Gastrocnemius medialis (tissue), 4 donors: ENCODE measurements around the gene BNC2. TPM values are rescaled to one million over a fixed set of nuclear protein-coding genes. Genes with fewer than 3 reads are reported as not detected.
"Not testable (repeated sequence)": the region's sequence is repeated elsewhere in the genome, so short reads cannot be mapped to it uniquely, and the experiment has no call there.

Experiments used
- ATAC-seq, 2 donors: fragments of 150-250 bp; one replicate each; pipeline ENCODE4 v1.9.1; 2016
- DNase-seq, 2 donors: peaks; one replicate each; pipeline ENCODE4 v3.0.0-alpha.2; 2019
- H3K27ac ChIP-seq, 4 donors: fragments of 200-600 bp; sonication (generic); 1 replicate in 1 of 4; 2 replicates in 3 of 4; pipeline ENCODE4 v1.5.1; 2016 to 2018; ENCODE audit warnings: mild to moderate bottlenecking in 2 of 4, moderate library complexity in 1 of 4
- H3K27me3 ChIP-seq, 3 donors: fragments of 200-600 bp; sonication (generic) in 2 of 3; 1 replicate in 1 of 3; 2 replicates in 2 of 3; pipeline versions ENCODE4 v1.5.1 to v1.6.0; 2016 to 2019; ENCODE audit warnings: mild to moderate bottlenecking in 1 of 3, moderate library complexity in 1 of 3
- H3K36me3 ChIP-seq, 2 donors: fragments of 200-600 bp; sonication (generic) in 1 of 2; one replicate each; pipeline ENCODE4 v1.5.1; 2017 to 2018
- H3K4me1 ChIP-seq, 2 donors: fragments of 200-600 bp; sonication (generic) in 1 of 2; one replicate each; pipeline ENCODE4 v1.5.1; 2016 to 2017; ENCODE audit warnings: mild to moderate bottlenecking in 2 of 2
- H3K4me3 ChIP-seq, 4 donors: fragments of 200-600 bp; sonication (generic) in 3 of 4; 1 replicate in 1 of 4; 2 replicates in 3 of 4; pipeline ENCODE4 v1.5.1; 2016 to 2019; ENCODE audit warnings: mild to moderate bottlenecking in 2 of 4
- H3K9me3 ChIP-seq, 3 donors: fragments of 200-600 bp; sonication (generic) in 2 of 3; 1 replicate in 1 of 3; 2 replicates in 2 of 3; pipeline ENCODE4 v1.5.1; 2016 to 2019
- POLR2A ChIP-seq, 2 donors: fragments of 450-650 bp; IDR thresholded peaks; one replicate each; pipeline ENCODE4 v1.6.1; 2017; ENCODE audit warnings: antibody characterized with exemption in 2 of 2, mild to moderate bottlenecking in 2 of 2, moderate library complexity in 2 of 2
- in situ Hi-C, 4 donors: fragments of 200-750 bp; cut with MboI; loops; one replicate each; pipeline versions ENCODE4 v1.15.0 to v1.8.0; 2017; ENCODE audit warnings: low sequenced_read_pairs in 4 of 4
- intact Hi-C: fragments of 100-400 bp; cut with DNase I; formaldehyde crosslinking; loops from one replicate; pipeline ENCODE4 v1.15.1; 2023; ENCODE audit warnings: low total_unique reads
- total RNA-seq, 4 donors: library from RNA; depleted of rRNA; stranded (reverse); fragments of >200 nt; gene quantifications; one replicate each; pipeline versions ENCODE4 v1.1.0 to v1.2.3, GENCODE V29; 2016
- TF ChIP-seq, protein P1 (sequence below), 5 experiments: fragments of 450-650 bp in 3 of 5; fragments of 200-600 bp in 2 of 5; sonication (generic) in 2 of 5; IDR thresholded peaks in 4 of 5; conservative IDR thresholded peaks in 1 of 5; 1 replicate in 4 of 5; 2 replicates in 1 of 5; pipeline ENCODE4 v1.5.1; 2016 to 2019; ENCODE audit warnings: antibody characterized with exemption in 5 of 5, mild to moderate bottlenecking in 3 of 5, moderate library complexity in 3 of 5

The BNC2 gene
- total RNA-seq, 4 donors from 2014 or later = 40.9 to 122 (median 68.7) TPM

DNA sequence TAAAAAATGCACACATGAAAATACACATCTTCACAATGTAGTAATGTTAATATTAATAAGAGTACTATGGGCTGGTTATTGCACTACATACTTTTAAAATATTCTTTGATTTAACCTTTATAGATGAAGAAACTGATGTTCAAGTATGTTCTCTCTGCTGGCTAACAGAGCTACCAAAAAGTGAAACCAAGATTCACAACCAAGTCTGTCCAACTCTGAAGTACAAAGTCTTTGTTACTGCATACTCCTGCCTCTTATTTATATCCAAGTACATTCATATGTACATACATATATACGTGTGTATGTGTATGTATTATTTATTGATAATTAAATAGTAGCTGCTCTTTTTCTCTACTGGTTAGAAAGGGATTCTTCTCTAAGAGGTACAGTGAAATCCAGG, 325.6 kb downstream of the BNC2 start:
- Histone ChIP-seq H3K4me3 (no peak overlapping the region), H3K27me3 (no peaks in the 10 kb centered on the region), H3K4me1 (peaks cover 0 to 8% of the 10 kb centered on the region in 2 donors), H3K9me3 (no peaks in the 10 kb centered on the region), H3K36me3 (no peaks in the 10 kb centered on the region), H3K27ac (no peak overlapping the region)
- no peak for TF ChIP-seq POLR2A (IDR thresholded peaks at IDR 0.05)
- intact Hi-C loops = no loop called here
- no peak for ATAC-seq
- no peak for DNase-seq
- in situ Hi-C loops = loop anchor here in 1 of 4 donors (25.0 kb wide), 1 partner anchor 358 kb away; no protein-coding TSS in a partner anchor

DNA sequence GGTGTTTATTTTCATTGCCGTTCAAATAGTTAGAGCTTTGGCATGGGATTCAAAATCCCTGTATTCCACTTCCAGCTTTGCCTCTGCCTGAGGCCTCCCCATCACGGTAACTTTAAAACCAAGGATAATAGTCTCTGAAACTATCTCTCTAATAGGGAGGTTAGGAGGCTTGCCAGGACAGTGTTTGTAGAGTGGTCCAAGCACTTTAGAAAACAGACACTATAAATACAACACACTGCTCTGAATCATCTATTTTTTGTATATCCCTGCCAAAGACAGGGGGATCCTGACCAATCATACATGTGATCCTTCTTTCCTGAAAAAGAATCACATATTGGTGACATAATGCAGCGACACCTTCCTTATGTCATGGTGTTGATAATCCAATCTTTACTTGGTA, 326.8 kb downstream of the BNC2 start:
- no peak for TF ChIP-seq POLR2A (IDR thresholded peaks at IDR 0.05)
- TF ChIP-seq, protein P1, sequence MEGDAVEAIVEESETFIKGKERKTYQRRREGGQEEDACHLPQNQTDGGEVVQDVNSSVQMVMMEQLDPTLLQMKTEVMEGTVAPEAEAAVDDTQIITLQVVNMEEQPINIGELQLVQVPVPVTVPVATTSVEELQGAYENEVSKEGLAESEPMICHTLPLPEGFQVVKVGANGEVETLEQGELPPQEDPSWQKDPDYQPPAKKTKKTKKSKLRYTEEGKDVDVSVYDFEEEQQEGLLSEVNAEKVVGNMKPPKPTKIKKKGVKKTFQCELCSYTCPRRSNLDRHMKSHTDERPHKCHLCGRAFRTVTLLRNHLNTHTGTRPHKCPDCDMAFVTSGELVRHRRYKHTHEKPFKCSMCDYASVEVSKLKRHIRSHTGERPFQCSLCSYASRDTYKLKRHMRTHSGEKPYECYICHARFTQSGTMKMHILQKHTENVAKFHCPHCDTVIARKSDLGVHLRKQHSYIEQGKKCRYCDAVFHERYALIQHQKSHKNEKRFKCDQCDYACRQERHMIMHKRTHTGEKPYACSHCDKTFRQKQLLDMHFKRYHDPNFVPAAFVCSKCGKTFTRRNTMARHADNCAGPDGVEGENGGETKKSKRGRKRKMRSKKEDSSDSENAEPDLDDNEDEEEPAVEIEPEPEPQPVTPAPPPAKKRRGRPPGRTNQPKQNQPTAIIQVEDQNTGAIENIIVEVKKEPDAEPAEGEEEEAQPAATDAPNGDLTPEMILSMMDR (IDR thresholded peaks at IDR 0.05 in 4 of 5, conservative IDR thresholded peaks at IDR 0.05 in 1 of 5) = no peak
- DNase-seq = no peak
- intact Hi-C loops = no loop called here
- in situ Hi-C loops = loop anchor here in 1 of 4 donors (25.0 kb wide), 1 partner anchor 356 kb away; no protein-coding TSS in a partner anchor
- H3K27me3 ChIP-seq = no peaks in the 10 kb centered on the region
- H3K4me1 ChIP-seq = peaks cover 0 to 8% of the 10 kb centered on the region in 2 donors
- no peak for ATAC-seq
- H3K36me3 ChIP-seq = no peaks in the 10 kb centered on the region
- no peak overlapping the region for H3K4me3 ChIP-seq
- no peaks in the 10 kb centered on the region for H3K9me3 ChIP-seq
- no peak overlapping the region for H3K27ac ChIP-seq

DNA sequence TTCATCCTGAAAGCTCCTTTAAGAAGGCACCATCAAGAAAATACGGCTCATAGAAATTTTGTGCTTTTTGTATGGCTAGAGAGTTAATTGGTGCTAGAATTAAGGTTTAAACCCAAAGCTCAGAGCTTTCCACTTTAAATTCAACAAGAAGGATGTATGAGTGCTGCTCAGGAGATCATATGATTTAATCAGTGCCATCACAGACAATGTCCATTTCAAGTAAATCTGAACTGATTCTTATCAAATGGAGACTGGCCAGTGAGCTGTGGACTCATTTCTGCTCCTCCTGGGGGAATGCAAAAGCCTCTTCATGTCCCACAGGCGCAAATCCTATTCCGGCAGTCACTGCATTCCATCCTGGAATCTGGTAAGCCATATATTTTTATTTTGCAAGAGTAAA, 327.2 kb downstream of the BNC2 start:
- Histone ChIP-seq H3K4me1 (peaks cover 0 to 8% of the 10 kb centered on the region in 2 donors), H3K4me3 (no peak overlapping the region), H3K27ac (no peak overlapping the region), H3K9me3 (no peaks in the 10 kb centered on the region), H3K36me3 (no peaks in the 10 kb centered on the region), H3K27me3 (no peaks in the 10 kb centered on the region)
- DNase-seq (no peak), ATAC-seq (no peak)
- intact Hi-C loops = no loop called here
- TF ChIP-seq, protein P1 (IDR thresholded peaks at IDR 0.05 in 4 of 5, conservative IDR thresholded peaks at IDR 0.05 in 1 of 5) = no peak
- TF ChIP-seq POLR2A (IDR thresholded peaks at IDR 0.05) = no peak
- in situ Hi-C loops = loop anchor here in 1 of 4 donors (25.0 kb wide), 1 partner anchor 356 kb away; no protein-coding TSS in a partner anchor

DNA sequence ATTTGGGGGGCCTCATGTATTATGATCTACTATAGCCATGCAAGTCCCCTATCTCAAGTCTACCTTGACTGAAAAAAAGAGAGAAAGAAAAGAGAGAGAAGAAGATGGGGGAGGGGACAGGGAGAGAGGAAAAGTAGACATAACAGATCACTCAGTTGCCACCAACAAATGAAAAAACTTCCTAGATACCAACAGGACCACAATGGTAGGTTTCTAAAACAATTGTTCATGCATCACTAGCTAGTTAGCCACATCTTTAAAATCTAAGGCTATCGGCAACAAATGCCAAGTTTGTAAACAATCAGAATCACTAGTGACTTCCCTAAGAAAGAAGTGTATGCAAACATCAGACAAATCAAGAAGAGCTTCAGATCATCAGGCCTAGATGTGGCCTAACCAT, 328.2 kb downstream of the BNC2 start:
- H3K27me3 ChIP-seq = no peaks in the 10 kb centered on the region
- ATAC-seq (no peak), DNase-seq (no peak)
- peaks cover 0 to 8% of the 10 kb centered on the region in 2 donors for H3K4me1 ChIP-seq
- no peaks in the 10 kb centered on the region for H3K9me3 ChIP-seq
- H3K36me3 ChIP-seq = no peaks in the 10 kb centered on the region
- no peak overlapping the region for H3K4me3 ChIP-seq
- in situ Hi-C loops (loop anchor here in 1 of 4 donors (25.0 kb wide), 1 partner anchor 355 kb away; no protein-coding TSS in a partner anchor), intact Hi-C loops (no loop called here)
- no peak overlapping the region for H3K27ac ChIP-seq
- no peak for TF ChIP-seq POLR2A (IDR thresholded peaks at IDR 0.05)
- TF ChIP-seq, protein P1 (IDR thresholded peaks at IDR 0.05 in 4 of 5, conservative IDR thresholded peaks at IDR 0.05 in 1 of 5) = no peak

DNA sequence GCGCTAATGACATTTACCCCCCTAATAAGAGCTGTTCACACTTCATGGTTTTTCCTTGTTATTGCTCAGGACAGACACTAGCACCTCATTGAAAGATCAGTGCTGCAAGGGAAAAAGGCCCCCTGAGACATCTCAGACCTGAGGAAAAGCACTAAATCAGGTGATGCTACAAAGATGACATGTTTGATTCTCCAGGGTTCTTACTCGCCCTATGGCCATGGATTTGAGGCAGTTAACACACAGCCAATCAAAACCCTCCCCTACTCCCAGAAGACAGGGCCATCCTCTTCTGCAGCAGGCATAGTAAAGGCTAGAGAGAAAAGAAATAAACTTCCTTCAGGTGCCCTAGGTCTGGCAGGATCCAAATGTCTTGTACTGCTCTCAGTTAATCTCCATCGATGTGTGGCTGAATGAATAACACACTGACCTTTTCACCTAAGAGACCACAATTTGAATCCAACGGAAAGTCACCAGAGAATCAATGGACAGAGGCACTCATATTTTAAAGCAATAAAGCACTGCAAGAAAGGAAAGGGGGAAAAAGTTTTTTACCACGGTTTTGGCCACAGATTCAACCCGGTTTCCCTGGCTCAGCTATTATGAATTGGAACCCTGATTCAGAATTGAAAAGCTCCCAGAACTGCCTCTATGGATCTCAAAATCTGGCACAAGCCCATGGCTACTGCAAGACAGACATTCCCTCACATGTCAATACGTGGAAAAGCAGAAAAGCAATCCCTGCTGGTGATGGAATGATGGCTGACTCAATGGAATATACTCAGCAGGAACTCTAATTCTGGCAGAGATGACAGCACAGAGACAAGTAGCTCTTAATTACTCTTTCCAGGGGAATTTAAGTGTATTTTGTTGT, 329.5 kb downstream of the BNC2 start:
- Histone ChIP-seq H3K36me3 (no peaks in the 10 kb centered on the region), H3K4me3 (no peak overlapping the region), H3K4me1 (peaks cover 0 to 8% of the 10 kb centered on the region in 2 donors), H3K27ac (no peak overlapping the region), H3K27me3 (no peaks in the 10 kb centered on the region), H3K9me3 (no peaks in the 10 kb centered on the region)
- no peak for TF ChIP-seq POLR2A (IDR thresholded peaks at IDR 0.05)
- TF ChIP-seq, protein P1 (IDR thresholded peaks at IDR 0.05 in 4 of 5, conservative IDR thresholded peaks at IDR 0.05 in 1 of 5) = no peak
- DNase-seq (no peak), ATAC-seq (no peak)
- in situ Hi-C loops = loop anchor here in 1 of 4 donors (25.0 kb wide), 1 partner anchor 354 kb away; no protein-coding TSS in a partner anchor
- intact Hi-C loops = no loop called here

DNA sequence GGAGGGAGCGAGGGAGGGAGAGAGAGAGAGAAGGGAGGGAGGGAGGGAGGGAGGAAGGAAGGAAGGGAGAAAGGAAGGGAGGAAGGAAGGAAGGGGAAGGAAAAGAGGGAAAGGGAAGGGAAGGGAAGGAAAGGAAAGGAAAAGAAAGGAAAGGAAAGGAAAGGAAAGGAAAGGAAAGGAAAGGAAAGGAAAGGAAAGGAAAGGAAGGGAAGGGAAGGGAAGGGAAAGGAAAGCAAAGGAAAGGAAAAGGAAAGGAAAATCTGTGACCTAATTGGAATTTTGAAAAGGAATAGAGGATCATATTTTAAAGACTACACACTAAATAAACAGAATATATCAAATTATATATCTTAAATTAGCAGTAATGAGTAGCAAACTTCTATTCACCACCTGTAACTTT, 330.8 kb downstream of the BNC2 start:
- H3K27me3 ChIP-seq, intact Hi-C loops, H3K4me1 ChIP-seq, H3K36me3 ChIP-seq, H3K27ac ChIP-seq, H3K9me3 ChIP-seq, DNase-seq, ATAC-seq, H3K4me3 ChIP-seq: not testable (repeated sequence)
- in situ Hi-C loops = loop anchor here in 1 of 4 donors (25.0 kb wide), 1 partner anchor 352 kb away; no protein-coding TSS in a partner anchor
